ENCODE measurements around the gene SENP3.

The SENP3 gene

DNA sequence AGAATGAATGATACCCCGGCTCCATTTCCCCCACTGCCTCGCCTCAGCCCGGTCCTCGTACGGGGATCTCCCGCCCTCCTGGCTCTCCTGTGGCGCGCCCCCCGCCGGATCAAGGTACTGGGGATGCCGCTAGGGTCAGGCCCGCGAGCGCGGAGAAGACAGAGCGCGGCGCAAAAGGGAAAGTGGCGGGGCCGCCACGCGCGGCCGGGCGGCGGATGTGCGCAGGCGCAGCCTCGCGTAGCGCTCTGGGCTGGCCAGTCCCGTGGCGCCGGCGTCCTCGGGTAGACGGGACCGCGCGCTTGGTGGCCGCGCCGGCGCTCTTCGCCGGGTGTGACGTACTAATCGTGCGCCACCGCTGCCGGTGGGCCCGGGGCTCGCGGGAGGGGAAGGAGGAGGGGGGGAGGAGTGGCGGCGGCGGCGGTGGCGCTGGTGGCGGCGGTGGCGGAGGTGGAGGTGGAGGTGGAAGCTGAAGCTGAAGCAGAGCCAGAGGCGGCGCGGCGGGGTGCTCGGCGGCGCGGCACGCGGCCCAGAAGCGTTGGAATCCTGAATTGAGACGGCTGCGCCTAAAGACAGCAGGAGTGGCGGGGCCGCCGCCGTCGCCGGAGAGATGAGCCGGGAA is at the start of gene SENP3:
Gene SENP3, plus strand, starts transcription at position 331 of the 619 bp plus-strand sequence. CDS start 1,158 bp downstream, outside the sequence.
- DNase-seq: peak; percentile 89

DNA sequence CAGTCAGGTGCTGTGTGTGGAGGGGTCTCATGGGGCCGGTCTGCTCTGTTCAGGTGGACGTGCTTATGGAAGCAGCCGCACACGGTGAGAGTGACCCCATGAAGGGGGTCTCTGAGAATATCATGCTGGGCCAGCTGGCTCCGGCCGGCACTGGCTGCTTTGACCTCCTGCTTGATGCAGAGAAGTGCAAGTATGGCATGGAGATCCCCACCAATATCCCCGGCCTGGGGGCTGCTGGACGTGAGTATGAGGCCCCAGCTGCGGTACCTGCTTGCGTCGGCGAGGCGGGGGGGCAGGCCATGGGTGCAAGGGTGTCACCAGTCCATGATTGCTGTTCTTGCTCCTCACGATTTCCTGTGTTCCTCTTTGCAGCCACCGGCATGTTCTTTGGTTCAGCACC is 49.6 kb upstream of the SENP3 start:
- DNase-seq: no peak

DNA sequence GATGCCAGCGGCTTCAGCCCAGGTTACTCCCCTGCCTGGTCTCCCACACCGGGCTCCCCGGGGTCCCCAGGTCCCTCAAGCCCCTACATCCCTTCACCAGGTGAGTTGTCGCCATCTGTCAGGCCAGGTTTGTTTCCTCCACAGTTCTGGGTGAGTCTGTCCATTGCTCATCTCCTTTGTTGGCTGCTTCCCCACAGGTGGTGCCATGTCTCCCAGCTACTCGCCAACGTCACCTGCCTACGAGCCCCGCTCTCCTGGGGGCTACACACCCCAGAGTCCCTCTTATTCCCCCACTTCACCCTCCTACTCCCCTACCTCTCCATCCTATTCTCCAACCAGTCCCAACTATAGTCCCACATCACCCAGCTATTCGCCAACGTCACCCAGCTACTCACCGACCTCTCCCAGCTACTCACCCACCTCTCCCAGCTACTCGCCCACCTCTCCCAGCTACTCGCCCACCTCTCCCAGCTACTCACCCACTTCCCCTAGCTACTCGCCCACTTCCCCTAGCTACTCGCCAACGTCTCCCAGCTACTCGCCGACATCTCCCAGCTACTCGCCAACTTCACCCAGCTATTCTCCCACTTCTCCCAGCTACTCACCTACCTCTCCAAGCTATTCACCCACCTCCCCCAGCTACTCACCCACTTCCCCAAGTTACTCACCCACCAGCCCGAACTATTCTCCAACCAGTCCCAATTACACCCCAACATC is 48.7 kb upstream of the SENP3 start:
- DNase-seq: no peak

DNA sequence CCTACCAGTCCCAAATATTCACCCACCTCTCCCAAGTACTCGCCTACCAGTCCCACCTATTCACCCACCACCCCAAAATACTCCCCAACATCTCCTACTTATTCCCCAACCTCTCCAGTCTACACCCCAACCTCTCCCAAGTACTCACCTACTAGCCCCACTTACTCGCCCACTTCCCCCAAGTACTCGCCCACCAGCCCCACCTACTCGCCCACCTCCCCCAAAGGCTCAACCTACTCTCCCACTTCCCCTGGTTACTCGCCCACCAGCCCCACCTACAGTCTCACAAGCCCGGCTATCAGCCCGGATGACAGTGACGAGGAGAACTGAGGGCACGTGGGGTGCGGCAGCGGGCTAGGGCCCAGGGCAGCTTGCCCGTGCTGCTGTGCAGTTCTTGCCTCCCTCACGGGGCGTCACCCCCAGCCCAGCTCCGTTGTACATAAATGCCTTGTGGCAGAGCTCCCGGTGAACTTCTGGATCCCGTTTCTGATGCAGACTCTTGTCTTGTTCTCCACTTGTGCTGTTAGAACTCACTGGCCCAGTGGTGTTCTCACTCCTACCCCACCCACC is 47.8 kb upstream of the SENP3 start:
- no peak for DNase-seq

DNA sequence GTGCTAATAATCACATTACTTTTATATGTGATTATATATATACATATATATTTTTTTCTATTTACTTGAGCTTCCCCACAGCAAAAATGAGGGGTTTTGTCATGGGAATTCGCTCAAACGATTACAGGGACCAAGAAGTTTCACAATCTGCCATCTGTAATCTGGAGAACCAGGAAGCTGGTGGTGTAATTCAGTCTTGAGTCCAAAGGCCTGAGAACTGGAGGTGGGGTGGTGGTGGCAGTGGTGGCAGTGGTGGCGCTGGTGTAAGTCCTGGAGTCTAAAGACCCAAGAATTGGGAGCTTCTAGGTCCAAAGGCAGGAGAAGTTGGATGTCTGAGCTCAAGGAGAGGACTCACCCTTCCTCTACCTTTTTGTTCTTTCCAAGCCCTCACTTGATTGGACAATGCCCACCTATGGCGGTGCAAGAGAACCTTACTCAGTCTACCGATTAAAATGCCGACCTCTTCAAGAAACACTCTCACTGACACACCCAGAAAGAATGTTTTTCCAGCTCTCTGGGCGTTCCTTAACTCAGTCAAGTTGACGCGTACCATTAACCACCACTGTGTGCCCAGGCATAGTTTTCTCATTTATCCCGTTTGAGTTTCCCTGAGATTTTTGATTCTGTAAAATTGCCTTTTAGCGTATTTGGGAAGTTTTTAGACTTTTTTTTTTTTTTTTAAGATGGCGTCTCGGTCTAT is 45.7 kb upstream of the SENP3 start:
- DNase-seq: no peak

DNA sequence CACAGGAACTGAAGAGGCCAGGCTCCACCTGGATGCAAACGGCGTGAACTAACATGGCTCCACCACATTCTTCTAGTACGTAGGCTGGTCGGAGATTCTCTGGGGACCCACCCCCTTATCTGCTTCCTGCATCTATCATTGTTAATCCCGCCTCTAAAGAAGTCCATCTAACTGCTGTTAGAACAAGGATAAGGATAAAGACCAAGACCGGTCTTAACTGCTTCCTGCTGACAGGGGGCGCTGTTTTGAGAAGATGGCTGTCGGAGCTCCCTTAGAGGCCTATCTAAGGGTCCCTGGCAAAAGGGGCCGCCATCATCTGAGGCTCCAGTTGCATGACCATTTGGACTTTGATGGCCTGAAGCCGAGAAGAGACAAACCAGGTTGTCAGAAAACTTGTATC is 38.7 kb upstream of the SENP3 start:
- no peak for DNase-seq

DNA sequence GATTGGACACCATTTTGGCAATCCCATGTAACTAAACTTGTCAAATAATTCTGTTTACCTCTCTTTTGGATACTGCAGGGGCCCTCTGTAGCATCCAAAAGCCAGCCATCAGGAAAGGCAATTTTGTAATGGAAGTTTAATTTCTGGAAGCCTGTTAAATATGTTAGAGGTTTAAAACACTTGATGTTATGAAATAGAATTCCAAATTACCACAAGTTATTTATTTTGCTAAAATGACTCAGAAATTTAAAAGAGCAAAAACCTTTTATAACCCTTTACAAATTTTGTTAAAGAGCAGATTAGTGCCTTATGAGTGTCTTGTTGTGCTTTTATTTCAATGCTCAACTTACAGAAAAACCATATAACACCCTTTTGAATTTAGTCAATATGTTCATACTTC is 32.9 kb upstream of the SENP3 start:
- no peak for DNase-seq

DNA sequence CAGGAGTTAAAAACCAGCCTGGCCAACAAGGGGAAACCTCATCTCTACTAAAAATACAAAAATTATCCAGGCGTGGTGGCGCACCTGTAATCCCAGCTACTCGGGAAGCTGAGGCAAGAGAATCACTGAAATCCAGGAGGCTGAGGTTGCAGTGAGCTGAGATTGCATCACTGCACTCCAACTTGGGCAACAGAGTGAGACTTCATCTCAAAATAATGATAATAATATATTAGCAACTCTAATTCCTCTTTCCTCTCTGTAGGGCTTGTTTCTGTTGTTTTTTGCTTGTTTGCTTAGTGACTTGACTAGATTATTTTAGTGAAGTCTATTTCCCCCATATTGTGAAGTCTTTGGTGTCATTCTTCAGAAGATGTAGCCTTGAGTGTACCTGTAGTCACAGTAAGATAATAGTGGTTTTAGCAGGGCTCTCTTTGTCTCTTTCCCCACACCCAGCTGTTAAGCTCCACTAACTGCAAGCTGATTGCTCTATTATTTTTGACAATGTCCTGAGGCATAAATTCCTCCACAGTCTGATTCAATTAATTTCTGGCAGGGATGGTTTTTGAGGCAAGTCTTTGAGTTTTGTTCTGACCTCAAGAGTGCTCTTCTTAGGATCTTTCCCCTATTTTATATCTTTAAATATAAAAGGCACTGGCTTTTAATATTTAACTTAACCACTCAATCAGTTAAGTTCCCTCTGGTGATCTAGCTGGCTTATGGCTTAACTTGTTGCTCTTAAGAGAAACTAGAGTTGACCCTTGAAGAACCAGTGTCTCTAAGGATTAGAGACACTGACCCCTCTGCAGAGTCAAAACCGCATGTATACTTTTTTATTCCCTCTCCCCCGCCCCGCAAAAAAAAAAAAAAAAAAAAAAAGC is 31.5 kb upstream of the SENP3 start:
- no peak for DNase-seq

DNA sequence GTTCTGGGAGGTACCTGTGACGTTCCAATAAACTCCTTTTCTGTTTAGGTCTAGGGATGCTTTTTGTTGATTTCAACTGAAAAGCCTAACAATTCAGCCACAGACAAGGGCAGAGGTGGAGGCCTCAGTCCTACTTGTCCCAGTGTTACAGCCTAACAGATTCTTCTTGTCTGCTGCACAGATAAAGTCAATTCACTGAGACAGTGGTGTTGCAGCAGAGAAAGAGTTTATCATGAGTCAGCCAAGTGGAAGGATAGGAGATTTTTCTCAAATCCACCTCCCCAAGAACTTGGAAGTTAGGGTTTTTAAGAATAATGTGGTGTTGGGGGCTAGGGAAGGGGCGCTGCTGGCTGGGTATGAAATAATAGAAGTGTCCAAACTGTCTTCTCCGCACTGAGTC is 23.7 kb upstream of the SENP3 start:
- no peak for DNase-seq

DNA sequence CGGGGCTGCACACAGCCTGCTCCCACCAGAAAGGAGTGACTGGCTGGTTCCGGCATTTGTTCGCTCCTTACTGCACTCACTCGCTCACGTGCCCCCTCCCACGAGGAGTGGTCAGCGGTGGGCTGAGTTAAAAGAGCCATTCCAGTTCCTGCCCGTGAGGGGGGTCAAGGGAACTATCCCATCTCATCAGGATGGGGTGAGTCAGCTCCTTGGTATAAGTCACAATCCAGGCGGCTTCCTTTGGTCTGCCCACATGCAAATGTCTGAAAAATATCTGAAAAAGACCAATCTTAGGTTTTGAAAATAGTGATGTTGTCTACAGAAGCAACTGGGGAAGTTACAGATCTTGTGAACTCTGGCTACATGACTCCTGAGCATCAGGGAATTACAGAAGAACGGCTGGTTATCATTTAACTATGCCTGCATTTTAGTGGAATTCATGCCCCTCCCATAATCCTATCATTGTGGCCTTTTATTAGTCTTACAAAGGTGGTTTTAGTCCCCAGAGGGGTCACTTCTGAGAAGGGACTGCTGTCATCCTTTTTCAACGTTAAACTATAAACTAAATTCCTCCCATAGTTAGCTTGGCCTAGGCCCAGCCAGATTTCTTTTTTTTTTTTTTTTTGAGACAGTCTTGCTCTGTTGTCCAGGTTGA is 22.7 kb upstream of the SENP3 start:
- DNase-seq: no peak

DNA sequence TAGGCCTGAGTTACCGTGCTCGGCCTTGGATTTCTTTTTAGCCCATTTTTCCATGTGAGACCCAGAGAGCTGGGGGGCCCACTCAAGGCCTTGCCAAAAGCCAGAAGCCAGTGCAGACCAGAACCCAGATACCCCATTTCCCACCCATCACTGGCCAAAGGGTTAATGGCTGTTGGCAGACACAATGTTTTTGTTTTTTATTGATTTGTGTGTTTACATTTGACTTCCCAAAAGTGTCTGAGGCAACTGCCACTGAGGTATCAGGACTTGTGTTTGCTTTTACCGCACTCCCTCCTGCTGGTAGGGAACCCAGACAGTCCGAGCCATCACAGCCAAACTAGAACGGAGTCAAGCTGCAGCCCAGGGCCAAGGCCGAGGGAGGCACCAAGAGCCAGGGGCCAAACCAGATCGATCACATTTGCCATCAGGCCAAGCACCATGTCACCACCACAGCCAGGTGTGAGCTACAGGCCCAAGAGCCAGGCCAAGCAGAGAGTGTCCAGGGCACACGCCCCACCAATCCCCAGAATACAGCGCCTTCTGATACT is 20.6 kb upstream of the SENP3 start:
- DNase-seq: no peak

DNA sequence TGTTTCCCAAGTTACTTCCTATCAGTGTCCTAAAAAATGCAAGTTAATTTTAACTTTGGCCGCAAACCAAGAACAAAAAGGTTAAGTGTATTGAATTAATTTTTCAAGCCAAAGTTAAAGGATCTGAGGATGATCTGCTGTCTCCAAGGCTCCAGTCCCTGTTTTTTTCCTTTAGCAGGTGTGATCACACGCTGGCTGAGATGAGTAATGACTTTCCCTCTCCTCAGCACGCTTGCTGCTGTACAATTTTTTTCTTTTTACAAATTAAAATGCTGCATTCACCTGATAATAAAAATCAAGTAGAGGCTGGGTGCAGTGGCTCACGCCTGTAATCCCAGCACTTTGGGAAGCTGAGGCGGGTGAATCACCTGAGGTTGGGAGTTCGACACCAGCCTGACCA is 16.8 kb upstream of the SENP3 start:
- no peak for DNase-seq

DNA sequence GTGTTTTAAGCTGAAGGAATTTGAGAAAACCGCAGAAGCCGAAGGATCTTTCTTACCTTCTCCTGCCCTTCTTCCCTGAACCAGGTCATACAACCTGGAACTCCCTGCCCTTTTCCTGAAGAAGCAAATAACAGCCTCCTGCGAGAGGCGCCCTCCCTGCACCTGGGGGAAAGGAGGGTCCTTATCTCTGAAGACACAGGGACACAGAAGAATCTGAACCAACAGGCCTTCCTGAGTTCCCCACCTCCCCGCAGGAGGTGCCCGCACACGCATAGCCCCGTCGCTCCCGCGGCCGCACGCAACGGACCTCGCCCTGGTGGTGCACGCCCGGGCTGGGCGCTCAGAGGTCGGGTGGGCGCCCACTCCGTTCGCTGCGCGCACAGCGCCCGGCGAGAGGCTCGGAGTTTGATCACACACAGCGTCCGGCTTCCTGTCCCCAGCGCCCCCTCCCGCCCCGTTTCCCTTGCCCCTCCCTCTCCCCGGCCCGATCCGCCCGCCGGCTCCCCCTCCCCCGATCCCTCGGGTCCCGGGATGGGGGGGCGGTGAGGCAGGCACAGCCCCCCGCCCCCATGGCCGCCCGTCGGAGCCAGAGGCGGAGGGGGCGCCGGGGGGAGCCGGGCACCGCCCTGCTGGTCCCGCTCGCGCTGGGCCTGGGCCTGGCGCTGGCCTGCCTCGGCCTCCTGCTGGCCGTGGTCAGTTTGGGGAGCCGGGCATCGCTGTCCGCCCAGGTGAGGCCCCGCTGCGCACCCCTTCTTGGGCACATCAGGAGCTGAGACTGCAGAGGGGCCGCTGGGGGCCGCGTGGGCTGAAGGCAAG is 12.9 kb upstream of the SENP3 start, which contains the start of gene TNFSF12:
Gene TNFSF12, plus strand, starts transcription at position 474 of the 816 bp plus-strand sequence. Its CDS starts 96 bp downstream, at position 570.
- DNase-seq: peak; percentile 39

DNA sequence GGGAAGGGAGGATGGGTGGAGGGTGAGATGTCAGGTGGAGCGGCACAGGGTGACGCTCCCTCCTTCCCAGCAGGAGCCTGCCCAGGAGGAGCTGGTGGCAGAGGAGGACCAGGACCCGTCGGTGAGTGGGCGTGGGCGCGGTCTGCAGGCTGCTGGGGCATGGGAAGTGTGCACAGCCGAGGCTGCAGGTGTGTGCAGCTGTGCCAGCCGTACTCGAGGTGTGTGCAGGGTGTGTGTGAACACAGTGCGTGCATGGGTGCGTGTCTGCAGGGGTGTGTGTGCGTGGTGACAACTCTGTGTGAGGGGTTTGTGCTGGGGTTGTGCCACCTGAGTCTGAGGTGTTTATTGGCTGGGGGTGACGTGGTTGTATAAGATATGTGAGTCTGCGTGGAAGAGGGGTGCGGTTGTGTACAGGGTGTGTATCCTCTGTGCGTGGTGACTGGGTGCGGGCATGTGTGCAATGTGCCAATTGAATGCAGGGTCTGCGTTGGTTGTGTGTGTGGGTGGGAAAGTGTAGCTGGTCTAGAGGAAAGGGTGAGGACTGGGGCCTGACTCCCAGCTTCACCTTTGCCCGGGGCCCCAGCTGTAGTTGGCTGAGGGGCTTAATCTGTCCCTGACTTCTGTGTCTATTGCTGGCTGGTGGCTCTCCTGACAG is 12.2 kb upstream of the SENP3 start:
- no peak for DNase-seq

DNA sequence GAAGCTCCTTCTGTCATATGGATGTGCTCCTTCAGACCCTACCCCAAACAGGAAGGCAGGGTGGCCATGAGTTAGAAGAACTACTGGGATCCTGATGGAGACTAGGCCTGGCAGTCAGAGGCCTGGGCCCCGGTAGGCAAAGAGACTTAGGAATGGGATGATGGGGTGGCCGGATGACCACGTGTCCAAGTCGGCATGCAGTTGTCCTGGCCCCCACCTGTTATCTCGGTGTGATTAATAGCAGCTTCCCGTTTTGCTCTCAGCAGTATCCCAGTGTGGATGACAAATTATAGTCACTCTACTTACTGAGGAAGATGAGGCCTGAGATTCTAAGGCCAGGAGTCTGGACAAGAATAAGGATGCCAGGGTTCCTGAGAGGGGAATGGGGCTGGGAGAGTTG is 11.4 kb upstream of the SENP3 start:
- DNase-seq: no peak

DNA sequence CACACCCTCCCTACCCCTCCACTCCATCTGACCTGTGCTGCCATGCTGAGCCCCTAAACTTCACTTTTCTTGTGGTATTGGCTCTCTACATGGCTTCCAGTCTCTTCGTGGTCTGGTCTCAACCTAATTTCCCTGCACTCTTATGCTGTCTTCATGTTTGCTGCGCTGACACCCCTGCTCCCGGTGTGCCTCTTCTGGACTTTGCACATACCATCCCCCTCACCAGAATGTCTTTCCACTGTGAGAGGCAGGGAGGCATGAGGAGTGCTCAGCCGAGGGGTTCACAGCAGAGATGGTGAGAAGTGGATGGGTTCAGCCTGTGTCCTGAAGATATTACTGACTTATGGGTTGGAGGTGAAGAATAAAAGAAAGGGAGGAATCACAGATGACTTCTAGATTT is 10.3 kb upstream of the SENP3 start:
- DNase-seq: no peak

DNA sequence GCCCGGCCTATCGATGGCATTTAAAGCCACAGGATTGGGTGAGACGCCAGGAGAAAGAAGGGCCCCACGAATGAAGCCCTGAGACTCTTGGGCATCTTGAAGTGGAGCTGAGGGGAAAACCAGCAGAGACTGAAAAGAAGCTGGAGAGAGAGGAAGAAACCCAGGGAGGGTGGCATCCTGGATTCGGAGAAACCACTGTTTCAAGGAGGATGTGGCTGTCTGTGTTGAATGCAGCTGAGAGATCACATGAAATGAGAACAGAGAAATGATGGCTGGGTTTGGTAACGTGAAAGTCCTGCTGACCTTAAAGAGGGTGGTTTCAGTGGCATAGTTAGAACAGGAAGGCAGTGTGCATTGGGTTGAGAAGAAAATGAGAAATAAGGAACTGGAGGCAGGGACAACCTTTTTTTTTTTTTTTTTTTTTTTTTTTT is 9.1 kb upstream of the SENP3 start:
- DNase-seq: no peak

DNA sequence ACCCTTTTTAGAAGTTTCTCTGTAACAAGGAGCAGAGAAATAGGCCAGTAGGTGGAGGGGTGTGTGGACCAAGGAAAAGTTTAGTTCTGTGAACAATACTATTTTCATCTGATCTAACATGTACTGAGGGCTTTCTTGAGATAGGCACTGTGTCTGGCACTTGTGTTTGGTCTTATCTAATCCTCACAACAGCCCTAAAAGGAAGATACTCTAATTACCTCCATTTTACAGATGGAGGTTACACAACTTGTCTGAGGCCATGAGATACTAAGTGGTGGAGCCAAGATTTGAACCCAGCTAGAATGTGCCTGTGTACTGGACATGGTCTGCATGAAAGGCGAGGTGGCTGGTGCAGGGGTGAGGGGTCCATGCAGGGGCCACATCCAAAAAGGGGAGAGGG is 8.4 kb upstream of the SENP3 start:
- DNase-seq: no peak

DNA sequence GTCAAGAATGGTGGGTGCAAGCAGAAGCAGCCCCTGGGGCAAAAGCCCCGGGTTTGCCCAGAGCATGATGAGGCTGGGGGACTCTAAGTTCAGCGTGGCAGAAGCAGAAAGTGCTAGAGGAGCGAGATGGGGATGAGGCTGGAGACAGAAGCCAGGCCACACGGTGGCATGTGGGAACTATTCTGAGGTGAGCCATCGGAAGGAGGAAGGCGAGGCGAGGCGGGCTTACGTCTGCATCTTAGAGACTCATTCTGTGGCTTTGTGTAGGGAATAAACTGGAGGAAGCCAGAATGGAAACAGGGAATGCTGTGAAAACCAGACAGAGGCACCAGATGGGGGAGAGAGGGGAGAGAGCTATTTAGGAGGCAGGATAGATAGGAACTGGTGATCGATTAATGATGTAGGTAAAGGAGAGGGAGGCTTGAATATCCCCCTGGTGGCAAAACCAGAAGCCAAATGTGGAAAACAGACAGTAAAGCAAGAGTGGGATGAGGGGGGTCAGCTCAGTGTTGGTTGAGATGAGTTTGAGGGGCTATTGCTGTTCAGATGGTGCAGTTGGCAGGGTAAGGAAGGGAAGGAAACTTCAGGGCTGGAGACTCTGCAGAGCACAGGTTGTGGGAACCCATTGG is 6.3 kb upstream of the SENP3 start:
- no peak for DNase-seq

DNA sequence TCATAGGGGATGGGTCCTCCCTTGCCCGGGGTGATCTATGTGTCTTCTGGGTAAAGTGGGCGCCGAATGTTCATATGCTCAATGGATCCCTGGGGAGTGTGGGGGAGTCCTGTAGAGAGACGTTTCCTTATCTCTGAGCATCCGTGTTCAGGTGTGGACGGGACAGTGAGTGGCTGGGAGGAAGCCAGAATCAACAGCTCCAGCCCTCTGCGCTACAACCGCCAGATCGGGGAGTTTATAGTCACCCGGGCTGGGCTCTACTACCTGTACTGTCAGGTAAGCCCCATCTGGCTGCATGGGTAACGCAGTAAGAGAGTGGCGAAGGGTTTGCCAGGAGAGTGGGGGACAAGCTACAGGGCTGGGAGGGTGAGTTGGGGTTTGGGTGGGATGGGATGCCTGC is 5.1 kb upstream of the SENP3 start:
- no peak for DNase-seq
